ENCODE measurements around the gene IKBKE. TPM values are rescaled to one million over a fixed set of nuclear protein-coding genes. Genes with fewer than 3 reads are reported as not detected.
A peak's percentile ranks its signal among the peaks of the same experiment; 100 is the strongest.

Gene IKBKE
- total RNA-seq, 1 donor from 2014 or later = 7.6 TPM

- no peak for TF ChIP-seq CTCF (conservative IDR thresholded peaks at IDR 0.05)
- Mint-ChIP-seq H3K4me1 (peaks cover 36% of the 10 kb centered on the region), H3K4me3 (peak overlapping the region; percentile 38), H3K36me3 (ENCODE audit: low read depth) (peaks cover 16% of the 10 kb centered on the region), H3K9me3 (no peaks in the 10 kb centered on the region), H3K27me3 (ENCODE audit: low read depth) (peaks cover 13% of the 10 kb centered on the region), H3K27ac (ENCODE audit: unreplicated experiment) (peak overlapping the region; percentile 90)
- no peak for DNase-seq (ENCODE audit: low read depth, low spot score)
These were observed 5.8 kb upstream of the IKBKE start for GRCh38 chr1:206464456-206464964.

DNA sequence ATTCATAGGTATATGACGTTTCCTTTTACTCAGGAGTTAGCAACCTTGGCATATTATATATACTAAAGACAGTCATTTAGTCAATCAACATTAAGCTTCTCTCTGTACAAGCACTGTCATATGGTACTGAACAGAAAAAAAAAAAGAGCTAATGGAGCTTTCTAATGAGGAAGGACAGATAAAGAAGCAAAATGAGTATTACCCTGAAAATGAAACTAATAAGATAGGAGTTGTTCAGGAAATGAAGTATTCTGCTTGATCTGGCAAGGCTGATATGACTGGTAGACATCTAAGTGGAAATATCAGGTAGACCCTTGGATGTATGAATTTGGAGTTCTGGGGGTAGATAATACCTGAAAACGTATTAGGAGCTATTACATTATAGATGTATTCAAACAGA is 4.3 kb upstream of the IKBKE start:
- H3K4me1 Mint-ChIP-seq = peaks cover 47% of the 10 kb centered on the region
- peaks cover 17% of the 10 kb centered on the region for H3K27me3 Mint-ChIP-seq (ENCODE audit: low read depth)
- H3K27ac Mint-ChIP-seq (ENCODE audit: unreplicated experiment) = no peak overlapping the region
- no peak for TF ChIP-seq CTCF (conservative IDR thresholded peaks at IDR 0.05)
- DNase-seq (ENCODE audit: low read depth, low spot score) = no peak
- H3K9me3 Mint-ChIP-seq = no peaks in the 10 kb centered on the region
- H3K36me3 Mint-ChIP-seq (ENCODE audit: low read depth) = peaks cover 10% of the 10 kb centered on the region
- H3K4me3 Mint-ChIP-seq = no peak overlapping the region

- Mint-ChIP-seq H3K9me3 (no peaks in the 10 kb centered on the region), H3K4me3 (peak overlapping the region; percentile 17), H3K36me3 (ENCODE audit: low read depth) (no peaks in the 10 kb centered on the region), H3K27me3 (ENCODE audit: low read depth) (peaks cover 17% of the 10 kb centered on the region), H3K4me1 (peaks cover 52% of the 10 kb centered on the region), H3K27ac (ENCODE audit: unreplicated experiment) (peak overlapping the region; percentile 36)
- no peak for TF ChIP-seq CTCF (conservative IDR thresholded peaks at IDR 0.05)
- DNase-seq (ENCODE audit: low read depth, low spot score) = no peak
These were observed 3.2 kb upstream of the IKBKE start for GRCh38 chr1:206466840-206467649.

GRCh38 chr1:206467915-206468314 is 2.4 kb upstream of the IKBKE start:
- Mint-ChIP-seq H3K27me3 (ENCODE audit: low read depth) (peaks cover 17% of the 10 kb centered on the region), H3K9me3 (no peaks in the 10 kb centered on the region), H3K4me3 (peak overlapping the region; percentile 61), H3K27ac (ENCODE audit: unreplicated experiment) (peak overlapping the region; percentile 79), H3K36me3 (ENCODE audit: low read depth) (no peaks in the 10 kb centered on the region), H3K4me1 (peaks cover 60% of the 10 kb centered on the region)
- no peak for TF ChIP-seq CTCF (conservative IDR thresholded peaks at IDR 0.05)
- no peak for DNase-seq (ENCODE audit: low read depth, low spot score)

GRCh38 chr1:206468571-206468970 is 1.7 kb upstream of the IKBKE start:
- Mint-ChIP-seq H3K9me3 (no peaks in the 10 kb centered on the region), H3K4me1 (peaks cover 66% of the 10 kb centered on the region), H3K36me3 (ENCODE audit: low read depth) (no peaks in the 10 kb centered on the region), H3K27me3 (ENCODE audit: low read depth) (peaks cover 17% of the 10 kb centered on the region), H3K4me3 (peak overlapping the region; percentile 61), H3K27ac (ENCODE audit: unreplicated experiment) (peak overlapping the region; percentile 79)
- TF ChIP-seq CTCF (conservative IDR thresholded peaks at IDR 0.05) = peak; percentile 23
- no peak for DNase-seq (ENCODE audit: low read depth, low spot score)
